GM19468 (cell line): Measurements from ENCODE around the gene NSA2.
A peak's percentile ranks its signal among the peaks of the same experiment; 100 is the strongest.
"Not testable (repeated sequence)": the region's sequence is repeated elsewhere in the genome, so short reads cannot be mapped to it uniquely, and the experiment has no call there.

Experiments used
- ATAC-seq: cut with Tn5 transposase; IDR thresholded peaks from one replicate; pipeline ENCODE4 v1.9.1; 2021; ENCODE audit warnings: mild to moderate bottlenecking, moderate library complexity, moderate number of reproducible peaks; ENCODE audit not compliant: unreplicated experiment; ENCODE audit errors: extremely low read depth

The NSA2 gene

DNA sequence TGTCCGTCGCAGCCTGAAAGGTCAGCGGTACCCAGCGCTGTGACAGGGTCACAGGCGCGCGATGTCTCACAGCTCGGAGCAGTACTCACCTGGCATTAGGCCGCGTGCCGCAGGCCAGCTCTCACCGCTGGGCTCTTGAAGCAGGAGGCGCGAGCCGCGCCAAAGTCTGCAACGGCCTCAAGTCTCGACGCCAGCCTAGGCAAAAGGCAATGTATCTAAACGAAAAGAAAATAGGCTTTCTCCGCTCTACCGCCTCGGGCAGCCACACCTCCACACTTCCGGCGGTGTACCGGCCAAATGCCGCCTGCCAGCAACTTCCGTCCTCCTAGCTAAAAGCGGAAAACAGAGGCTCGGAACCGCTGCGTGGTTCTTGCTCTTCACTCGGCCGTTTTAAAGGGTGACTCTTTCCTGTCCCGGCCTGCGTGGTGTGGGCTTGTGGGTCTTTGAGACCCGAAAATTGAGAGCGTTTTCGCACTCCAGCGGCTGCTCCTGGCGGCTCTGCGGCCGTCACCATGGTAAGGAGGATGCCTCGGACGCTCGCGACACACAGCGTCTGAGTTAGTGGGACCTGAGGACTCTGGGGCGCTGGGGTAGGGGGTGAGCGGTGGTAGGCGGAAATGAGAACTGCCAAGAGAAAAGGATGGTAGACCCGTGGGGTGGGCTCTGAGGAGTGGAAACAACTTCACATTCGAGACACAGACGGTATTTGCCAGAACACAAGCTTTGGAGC, at the start of gene NSA2, which contains the start of gene GFM2:
NSA2 (plus strand) TSS at position 401 of the 730 bp plus-strand sequence; CDS start at position 513, 112 bp downstream.
GFM2 (minus strand) TSS at position 269 of the 730 bp plus-strand sequence. CDS start 3,375 bp downstream, outside the sequence.
- ATAC-seq, result peak; percentile 49

DNA sequence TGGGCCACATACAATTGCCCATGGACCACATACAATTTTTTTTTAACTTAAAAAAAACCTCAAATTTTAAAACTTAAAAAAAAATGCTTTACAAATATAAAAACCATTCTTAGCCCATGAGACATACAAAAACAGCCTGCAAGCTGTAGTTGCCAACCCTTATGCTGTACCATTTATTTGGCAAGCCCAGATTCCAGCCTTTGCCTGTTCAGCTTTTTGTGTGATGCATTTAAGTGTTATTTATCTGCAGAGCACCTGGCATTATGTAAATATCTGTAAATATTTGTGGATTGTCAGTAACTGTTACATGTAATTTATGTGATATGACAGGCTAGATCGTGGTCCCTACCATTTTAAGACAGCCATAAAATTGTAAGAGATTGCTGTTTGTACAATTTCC, 49.5 kb upstream of the NSA2 start:
- ATAC-seq, result no peak

DNA sequence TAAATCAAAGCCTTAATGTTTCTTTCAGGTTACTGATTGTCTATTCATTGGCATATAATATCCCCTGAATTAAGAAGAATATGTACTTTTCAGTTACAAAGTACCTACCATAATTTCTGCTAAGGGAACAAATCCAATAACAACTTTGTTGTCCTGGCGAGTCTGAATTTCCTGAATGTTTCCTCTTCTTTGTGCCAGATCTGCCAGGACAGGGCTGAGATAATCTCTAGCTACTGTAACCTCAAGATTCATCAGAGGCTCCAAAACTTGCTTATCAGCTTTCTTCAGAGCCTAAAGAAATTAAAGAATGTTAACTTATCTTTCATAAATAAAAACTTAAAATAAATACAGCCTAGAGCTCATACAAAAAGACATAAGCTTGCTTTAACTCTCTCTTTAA, 44.8 kb upstream of the NSA2 start:
- ATAC-seq, result no peak

DNA sequence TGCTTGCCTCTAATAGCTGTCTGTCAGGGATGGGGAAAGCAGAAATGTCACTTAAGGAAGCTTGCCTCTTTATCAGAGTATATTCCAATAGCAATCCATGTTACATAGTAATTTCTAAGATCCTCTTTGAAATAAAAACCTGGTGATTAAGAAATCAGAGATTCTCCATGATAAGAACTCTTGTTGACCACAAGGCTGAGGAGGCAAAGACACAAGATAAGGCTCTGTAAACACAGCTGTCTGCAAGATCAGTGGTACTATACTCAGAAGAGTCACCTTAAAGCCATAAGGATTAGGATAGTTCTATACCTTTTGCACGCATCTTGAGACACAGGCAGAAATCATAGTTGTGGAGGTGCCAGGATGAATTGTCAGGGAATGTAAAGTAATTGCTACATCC, 41.7 kb upstream of the NSA2 start:
- ATAC-seq, result no peak

DNA sequence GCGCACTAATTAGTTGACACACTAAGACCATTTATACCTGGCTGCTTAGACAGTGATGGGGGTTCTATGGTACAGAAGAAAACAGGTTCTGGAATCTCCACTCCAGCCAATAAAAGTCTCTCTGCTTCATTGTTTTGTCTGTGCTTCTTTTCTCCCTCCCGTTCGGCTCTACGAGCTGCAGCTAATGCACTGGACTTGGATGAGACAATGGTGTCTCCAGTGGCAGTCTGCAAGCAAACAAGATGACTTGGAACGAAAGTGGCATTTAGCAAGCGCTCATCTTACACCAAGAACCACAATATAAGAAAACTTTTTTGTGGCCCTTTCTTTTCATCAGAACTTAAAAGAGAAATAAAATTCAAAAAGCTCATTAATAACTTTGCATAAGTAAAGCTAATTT, 30.3 kb upstream of the NSA2 start:
- ATAC-seq, result no peak

DNA sequence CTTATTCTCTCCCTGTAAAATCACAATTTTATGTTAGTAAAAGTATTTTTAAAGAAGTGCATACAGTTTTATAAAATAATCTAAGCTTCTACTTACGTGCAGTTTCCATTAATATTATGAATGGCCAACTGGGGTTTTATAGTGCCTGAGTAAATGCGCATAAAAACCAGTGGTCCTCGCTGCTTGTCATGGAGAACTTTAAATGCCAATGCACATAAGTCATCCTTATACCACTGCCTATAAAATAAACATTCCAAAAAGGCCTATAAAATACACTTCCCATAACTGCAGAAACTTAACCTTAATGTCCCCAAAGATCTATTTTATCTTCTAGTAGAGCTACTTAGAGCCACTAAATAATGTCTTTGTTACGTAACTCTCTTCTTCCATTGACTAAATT, 28.6 kb upstream of the NSA2 start:
- ATAC-seq, result no peak

DNA sequence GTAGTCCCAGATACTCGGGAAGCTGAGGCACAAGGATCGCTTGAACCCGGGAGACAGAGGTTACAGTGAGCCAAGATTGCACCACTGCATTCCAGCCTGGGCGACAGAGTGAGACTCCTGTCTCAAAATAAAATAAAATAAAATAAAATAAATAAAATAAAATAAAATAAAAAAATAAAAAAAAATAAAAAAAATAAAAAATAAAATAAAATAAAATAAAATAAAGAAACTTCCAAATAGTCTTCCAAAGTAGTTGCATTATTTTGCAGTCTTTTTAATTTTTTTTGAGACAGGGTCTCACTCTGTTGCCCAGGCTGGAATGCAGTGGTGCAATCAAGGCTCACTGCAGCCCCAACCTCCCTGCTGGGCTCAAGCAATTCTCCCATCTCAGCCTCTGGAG, 18.3 kb upstream of the NSA2 start:
- not testable (repeated sequence) for ATAC-seq

DNA sequence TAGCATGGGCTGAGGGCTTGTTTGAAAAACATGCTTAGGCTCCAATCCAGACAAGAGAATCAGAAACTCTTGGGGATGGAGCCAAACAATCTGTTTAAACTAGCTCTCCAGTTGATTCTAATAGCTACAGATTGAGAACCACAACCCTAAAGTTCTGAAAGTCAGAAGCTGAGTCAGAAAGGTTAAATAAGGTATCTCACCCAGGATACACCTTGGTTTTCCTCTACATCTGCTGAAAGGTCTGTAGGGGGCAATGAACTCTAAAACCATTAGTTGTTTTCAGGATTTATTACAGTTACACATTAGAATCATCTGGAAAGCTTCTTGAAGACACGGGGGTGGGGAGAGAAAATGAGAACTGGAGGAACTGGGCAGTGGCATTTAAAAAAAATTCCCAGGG, 5.8 kb upstream of the NSA2 start:
- ATAC-seq, result no peak

DNA sequence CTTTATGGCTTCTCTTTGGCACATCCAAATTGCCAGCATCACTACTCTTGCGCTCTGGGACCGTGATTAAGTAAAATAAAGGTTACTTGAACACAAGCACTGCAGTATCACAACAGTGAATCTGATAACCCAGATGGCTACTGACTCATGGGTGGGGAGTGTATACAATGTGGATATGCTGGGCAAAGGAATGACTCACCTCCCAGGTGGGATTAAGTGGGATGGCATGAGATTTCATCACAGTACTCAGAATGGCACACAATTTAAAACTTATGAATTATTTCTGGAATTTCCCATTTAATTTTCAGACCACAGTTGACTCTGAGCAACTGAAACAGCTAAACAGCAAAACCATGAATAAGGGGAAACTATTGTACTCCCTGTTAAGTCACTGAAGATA, 4.5 kb upstream of the NSA2 start:
- ATAC-seq, result no peak

DNA sequence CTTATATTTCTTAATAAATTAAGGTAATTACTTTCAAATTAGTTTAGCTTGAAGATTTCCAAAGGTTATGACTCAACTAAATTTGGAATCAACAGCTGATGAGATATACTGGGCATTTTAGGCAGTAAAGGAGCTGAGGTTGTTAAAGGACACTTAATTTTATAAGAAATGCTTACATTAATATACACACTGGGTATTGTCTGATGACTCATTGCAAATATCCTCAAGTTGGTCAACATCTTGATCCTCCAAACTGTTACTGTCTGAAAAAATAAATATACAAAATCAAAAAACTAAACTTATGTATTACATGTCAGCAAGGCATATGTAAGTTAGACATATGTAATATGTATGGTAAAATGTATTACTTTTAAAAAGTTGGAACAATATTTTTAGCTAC, 3.5 kb upstream of the NSA2 start:
- ATAC-seq, result no peak

DNA sequence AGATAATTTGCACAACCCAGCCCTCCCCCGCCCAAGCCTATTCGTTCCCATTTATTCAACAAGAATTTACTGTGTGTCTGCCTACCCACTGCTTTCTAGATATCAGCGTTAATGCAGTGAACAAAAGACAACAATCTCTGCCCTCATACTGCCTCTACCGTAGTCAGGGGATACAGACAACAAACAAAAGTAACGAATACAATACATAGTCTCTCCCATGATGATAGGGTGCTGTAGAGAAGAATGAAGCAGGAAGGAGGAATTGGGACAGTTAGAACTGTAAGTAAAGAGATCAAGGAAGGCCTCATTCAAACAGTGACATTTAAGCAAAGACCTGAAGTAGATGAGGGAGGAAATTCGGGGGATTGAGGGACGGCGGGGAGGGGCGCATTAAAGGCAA, 1.8 kb upstream of the NSA2 start:
- no peak for ATAC-seq

DNA sequence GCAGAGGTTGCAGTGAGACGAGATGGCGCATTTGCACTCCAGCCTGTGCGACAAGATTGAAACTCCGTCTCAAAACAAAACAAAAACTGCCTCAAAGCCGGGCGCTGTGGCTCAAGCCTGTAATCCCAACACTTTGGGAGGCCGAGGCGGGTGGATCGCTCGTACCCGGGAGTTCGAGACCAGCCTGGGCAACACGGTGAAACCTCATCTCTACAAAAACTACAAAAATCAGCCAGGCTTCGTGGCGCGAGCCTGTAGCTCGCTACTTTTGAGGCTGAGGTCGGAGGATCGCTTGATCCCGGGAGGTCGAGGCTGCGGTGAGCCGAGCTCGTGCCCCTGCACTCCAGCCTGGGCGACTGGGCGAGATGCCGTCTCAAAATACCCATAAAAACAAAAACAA, 1.1 kb upstream of the NSA2 start:
- no peak for ATAC-seq

DNA sequence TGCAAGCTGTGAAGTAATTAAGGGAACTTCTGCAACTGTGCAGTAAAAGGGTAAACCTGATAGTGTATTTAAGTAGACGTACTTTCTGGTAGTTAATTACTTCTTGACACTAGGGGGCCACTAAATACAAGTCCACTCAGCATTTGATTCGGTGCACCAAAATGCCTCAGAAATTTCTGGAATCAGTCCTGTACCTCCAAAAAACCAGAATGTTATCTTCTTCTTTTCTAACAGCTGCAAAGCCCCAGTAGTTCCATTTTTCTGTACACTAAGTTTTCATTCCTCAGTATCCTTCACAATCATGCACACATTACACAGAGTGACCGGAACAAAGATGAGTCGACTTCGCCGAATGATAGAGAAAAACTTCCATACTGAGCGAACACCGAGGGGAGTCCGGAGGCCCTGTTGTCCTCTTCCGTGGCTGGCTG, 616 bp upstream of the NSA2 start:
- ATAC-seq, result peak; percentile 7

DNA sequence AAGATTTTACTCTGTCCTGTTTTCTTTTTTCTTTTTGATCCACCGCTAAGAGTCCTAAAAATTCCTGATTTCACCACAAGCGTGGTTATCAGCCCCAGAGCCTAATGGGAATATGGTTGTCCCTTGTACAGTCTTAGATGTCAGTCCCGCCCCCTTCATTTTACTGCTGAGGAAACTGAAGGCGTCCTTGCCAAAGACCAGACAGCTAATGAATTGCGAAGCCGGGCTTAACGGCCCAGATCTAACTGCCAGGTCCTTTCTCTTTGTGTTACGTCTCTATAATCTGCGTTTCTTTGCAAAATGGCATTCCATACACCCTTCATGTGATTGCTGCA, 497 bp downstream of the NSA2 start:
- no peak for ATAC-seq

DNA sequence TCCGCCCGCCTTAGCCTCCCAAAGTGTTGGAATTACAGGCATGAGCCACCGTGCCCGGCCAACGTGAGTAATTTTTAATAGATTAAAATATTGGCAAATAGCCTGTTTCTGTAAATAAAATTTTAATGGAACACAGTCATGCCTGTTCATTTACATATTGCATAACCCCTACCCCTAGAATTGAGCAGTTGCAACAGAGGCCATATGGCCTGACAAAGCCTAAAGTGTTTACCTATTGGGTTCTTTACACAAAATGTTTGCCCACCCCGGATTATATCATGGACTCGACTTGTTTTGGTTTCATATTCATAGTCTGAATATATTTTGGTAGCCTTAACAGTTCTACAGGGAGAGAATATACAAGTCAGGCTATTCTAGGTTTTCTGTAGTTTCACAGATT, 5.3 kb downstream of the NSA2 start:
- ATAC-seq, result no peak

DNA sequence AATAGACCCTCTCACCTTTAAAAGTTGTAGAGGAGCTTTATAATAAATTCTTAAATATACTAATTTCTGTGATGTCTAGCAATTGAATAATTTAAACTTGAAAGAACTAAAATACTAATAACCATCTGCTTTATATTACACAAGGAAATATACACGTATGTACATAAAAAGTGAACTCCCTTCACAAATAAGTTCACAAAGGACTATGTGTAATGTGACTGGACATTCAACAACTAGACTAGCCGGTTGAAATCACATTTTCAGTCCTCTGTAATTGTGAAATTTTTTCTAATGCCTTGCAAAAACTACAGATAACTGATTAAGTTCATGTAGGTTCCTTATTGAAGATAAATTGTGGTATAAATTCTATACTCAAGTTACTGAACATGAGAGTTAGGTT, 11.6 kb downstream of the NSA2 start:
- no peak for ATAC-seq

DNA sequence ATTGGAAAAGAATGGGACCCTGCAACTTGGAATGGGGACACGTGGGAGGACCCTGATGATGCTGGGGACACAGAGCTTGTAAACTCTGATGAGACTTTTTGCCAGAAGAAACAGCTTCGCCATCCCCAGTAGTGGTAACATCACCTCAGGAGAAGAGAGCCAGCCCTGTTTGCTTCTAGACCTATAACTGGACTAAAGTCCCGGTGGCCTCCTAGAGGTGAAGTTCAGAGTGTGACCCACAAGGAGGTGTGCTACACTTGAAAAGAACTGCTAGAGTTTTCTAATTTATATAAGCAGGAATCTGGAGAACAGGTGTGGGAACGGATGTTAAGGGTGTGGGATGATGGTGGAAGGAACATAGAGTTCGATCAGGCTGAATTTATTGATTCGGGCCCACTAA, 19.8 kb downstream of the NSA2 start:
- ATAC-seq, result no peak

DNA sequence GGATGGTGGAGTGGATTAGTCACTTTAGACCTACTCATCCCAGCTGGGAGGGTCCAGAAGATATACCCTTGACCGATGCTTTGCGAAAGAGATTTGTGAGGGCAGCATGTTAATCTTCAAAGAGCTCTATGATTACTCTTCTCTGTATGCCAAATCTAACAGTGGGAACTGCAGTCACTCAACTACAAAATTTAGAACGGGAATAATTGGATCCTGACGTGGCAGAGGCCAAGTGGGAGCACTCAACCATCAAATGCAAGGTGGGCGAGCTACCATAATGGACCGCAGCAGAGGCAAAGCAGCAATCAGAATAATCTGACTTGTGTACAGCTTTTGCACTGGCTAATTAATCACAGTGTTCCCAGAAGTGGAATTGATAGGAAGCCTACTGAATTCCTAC, 20.4 kb downstream of the NSA2 start:
- no peak for ATAC-seq

DNA sequence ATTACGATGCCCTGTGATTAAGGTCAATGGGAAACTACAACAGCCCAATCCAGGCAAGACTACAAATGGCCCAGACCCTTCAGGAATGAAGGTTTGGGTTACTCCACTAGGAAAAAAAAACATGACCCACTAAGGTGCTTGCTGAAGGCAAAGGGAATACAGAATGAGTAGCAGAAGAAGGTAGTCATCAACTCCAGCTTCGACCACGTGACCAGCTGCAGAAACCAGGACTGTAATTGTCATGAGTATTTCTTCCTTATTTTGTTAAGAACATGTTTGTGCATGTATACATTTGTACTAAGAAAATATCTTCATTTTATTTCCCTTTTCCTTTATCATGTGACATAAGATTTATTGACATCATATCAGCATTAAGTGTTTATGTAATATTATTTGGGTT, 24.6 kb downstream of the NSA2 start:
- ATAC-seq, result not testable (repeated sequence)

DNA sequence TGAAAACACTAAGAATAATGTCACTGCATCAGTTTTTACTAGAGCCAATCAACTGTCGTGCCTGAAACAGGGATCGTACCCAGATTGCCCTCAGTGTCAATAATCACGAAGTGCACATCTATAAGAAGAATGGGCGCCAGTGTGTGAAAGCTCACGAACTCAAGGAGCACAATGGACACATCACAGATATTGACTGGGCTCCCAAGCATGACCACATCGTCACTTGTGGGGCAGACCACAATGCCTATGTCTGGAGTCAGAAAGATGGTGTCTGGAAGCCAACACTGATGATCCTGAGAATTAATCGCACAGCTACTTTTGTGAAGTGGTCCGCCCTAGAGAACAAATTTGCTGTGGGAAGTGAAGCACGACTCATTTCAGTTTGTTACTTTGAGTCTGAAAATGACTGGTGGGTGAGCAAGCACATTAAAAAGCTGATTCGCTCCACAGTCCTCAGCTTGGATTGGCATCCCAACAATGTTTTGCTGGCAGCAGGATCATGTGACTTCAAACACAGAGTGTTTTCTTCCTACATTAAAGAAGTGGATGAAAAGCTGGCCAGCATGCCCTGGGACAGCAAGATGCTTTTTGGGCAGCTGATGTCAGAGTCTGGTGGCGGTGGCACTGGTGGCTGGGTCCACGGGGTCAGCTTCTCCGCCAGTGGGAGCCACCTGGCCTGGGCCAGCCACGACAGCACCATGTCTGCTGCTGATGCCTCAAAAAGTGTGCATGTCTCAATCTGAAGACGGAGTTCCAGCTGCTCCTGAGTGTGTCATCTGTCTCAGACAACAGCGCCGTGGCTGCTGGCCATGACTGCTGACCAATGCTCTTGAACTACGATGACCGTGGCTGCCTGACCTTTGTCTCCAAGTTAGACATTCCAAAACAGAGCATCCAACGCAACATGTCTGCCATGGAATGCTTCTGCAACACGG, 32.2 kb downstream of the NSA2 start:
- no peak for ATAC-seq

DNA sequence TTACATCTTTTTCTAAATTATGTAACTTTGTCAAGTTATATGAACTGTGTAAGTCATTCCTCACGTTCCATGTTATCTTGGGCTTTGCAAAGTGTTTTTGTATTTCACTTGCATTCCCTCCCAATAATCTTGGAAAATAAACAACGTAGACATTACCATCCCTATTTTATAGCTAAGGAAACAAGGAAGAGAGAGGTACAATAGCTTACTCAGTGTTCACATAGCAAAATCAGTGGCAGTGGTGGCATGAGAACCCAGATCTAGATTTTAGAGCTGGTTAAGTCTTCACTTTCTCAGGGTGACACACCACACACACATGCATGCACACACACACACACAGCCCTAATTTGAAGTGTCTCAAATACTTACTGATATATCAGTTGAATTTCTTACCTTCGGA, 34.1 kb downstream of the NSA2 start:
- ATAC-seq, result no peak
